Measurements from ENCODE around the gene PLEKHA1.

Gene PLEKHA1

DNA sequence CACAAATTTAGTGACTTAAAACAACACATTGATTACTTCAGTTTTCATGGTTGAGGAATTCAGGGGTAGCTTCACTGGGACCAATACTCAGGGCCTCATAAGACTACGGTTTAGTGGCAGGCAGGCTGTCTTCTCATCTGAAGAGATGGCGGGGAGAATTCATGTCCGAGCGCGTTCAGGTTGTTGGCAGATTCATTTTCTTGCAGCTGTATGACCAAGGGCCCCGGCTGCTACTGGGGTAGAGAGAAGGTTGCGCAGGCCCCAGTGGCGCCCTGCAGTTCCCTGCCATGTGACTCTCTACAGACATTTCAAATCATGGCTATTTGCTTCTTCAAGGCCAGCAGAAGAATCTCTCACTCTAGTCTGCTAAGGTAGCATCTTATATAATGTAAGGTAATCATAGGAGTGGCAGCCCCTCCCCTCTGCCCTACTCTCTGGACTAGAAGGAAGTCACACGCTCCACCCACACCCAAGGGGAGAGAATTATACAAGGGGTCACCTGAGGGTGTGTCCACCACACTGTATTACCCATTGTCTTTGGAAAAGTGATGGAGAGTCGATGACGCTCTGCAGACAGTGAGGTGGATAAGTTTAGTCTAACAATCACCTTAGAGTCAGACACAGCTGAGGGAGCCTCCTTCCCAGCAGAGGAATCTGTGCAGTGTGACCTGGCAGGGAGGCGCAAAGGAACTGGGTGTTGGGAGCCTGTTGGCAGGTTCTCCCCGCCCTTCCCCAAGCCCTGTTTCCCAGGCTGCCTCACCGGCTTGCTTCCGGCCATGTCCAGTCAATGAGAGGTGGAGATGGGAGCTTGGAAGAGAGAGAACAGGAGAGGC is 35.7 kb upstream of the PLEKHA1 start:
- CTCF ChIA-PET = interaction anchor here (0.7 to 1.1 kb wide), 3 partner anchors 45 to 100 kb away, joined by 3 read pairs; no protein-coding TSS in a partner anchor
- POLR2A ChIA-PET (ENCODE audit: low non-redundant PET) = interaction anchor here (0.5 kb wide), 1 partner anchor 45 kb away, joined by 3 read pairs; no protein-coding TSS in a partner anchor
- TF ChIP-seq, protein P1, sequence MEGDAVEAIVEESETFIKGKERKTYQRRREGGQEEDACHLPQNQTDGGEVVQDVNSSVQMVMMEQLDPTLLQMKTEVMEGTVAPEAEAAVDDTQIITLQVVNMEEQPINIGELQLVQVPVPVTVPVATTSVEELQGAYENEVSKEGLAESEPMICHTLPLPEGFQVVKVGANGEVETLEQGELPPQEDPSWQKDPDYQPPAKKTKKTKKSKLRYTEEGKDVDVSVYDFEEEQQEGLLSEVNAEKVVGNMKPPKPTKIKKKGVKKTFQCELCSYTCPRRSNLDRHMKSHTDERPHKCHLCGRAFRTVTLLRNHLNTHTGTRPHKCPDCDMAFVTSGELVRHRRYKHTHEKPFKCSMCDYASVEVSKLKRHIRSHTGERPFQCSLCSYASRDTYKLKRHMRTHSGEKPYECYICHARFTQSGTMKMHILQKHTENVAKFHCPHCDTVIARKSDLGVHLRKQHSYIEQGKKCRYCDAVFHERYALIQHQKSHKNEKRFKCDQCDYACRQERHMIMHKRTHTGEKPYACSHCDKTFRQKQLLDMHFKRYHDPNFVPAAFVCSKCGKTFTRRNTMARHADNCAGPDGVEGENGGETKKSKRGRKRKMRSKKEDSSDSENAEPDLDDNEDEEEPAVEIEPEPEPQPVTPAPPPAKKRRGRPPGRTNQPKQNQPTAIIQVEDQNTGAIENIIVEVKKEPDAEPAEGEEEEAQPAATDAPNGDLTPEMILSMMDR (conservative IDR thresholded peaks at IDR 0.05; ENCODE audit: low read depth) = no peak
- no peak for DNase-seq (ENCODE audit: low spot score)
- H3K27ac ChIP-seq = peak overlapping the region; percentile 5; the same call in 1 of the 2 replicates

DNA sequence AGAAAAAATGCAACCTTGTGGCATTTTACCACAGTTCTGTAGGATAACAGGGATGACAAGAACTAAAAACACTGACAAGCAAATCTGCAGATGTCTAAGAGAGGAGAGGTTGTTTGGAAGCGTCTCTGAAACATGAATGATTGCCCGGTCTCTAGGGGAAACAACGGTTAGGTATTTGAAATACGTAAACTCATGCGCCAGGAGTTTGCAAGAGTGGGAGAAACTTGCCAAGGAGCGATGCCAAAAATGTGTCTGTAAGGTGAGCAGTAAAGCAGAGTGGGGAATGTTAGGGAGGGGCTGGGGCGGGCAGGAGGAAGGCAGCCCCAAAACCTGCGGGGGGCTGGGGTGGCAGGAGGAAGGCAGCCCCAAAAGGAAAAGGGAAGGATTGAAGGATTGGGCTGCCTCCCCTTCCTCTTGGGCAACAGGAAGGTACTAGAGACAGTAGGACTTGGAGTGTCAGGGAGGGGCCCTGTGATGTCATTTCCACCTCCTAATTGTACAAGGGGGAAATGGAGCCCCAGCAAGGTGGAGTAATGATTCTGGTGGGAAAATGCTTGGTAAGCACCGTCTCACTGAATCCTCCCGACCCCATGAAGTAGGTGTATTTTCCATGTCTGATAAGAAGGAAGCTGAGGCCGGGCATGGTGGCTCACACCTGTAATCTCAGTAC is 33.2 kb upstream of the PLEKHA1 start:
- TF ChIP-seq, protein P1 (conservative IDR thresholded peaks at IDR 0.05; ENCODE audit: low read depth) = no peak
- no peak for DNase-seq (ENCODE audit: low spot score)
- peak overlapping the region; percentile 69 for H3K27ac ChIP-seq
- CTCF ChIA-PET = interaction anchor here (1.8 kb wide), 1 partner anchor 42 kb away, joined by 5 read pairs; no protein-coding TSS in a partner anchor
- POLR2A ChIA-PET (ENCODE audit: low non-redundant PET) = no interaction called here

DNA sequence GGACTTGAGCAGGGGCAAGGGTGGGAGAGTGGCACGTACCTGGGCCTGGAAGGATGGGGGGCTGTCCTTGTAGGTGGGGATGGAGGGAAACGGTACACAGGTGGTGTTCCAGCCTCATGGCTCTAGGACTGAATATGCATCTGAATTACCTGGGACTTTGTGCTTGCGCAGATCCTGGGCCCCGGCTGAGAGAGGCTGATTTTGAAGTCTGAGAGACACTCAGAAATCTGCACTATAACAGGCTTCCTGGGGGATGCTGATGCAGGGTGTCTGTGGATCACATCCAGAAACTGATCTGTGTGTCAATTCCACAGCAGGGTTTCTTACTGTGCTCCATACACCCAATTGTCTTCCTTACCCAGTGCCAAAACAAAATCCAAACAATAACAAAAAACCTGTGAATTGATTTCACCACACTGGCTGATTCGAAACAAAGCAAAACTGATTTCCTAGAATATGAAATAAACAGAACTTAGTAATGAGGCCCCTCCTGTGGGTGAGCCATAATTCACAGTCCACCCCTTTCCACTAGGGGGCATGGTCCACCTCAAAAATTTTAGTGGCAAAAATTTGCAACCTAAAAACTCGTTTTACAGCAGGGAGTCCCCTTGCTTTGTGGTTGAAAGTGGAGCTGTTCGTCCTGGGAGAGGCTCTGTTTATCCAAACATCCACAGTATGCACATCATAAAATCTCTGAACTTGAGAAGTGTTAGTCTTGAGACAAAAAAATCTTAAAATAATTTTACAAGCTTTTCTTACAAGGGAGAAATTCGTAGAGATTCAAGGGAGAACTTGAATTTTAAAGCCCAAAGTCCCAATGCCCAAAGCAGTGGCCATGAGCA is 32.0 kb upstream of the PLEKHA1 start:
- DNase-seq (ENCODE audit: low spot score) = peak; percentile 83
- ChIA-PET POLR2A (ENCODE audit: low non-redundant PET) (no interaction called here), CTCF (interaction anchor here (0.6 to 1.6 kb wide), 15 partner anchors 8 to 221 kb away, joined by 3 to 8 read pairs (median 3); partner anchors contain the start of gene ARMS2)
- peak overlapping the region; percentile 69 for H3K27ac ChIP-seq
- TF ChIP-seq, protein P1 (conservative IDR thresholded peaks at IDR 0.05; ENCODE audit: low read depth) = peak; percentile 82

DNA sequence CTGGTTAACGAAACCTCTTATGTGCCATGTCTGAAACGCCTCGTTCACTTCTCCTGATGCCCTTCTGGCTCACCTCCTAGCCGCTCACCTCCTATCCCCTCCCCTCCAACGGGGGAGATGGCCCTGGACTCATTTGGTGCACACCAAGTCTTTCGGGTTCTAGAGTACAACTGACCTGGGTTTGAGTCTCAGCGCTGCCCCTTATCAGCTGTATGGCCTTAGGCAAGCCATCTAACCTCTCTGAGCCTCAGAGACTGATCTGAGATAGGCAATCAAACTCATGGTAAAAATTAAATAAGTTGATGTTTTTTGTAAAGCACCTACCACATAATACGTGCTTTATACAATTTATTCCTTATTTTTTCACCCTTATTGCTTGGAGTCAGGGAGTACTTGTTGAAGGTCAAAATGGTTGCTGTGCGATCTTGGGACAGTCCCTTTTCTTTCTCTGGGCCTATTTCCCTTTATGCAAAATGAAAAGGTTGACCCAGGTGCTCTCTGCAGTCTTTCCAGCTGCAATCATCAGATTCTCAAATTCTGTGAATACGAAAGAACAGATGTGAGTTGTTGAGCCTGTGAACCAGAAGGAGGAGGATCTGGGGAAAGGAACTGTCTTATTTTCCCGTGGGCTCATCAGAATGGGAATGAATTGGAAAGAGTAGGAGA is 31.2 kb upstream of the PLEKHA1 start:
- ChIA-PET POLR2A (ENCODE audit: low non-redundant PET) (no interaction called here), CTCF (interaction anchor here (0.6 to 1.6 kb wide), 15 partner anchors 8 to 221 kb away, joined by 3 to 8 read pairs (median 3); partner anchors contain the start of gene ARMS2)
- DNase-seq (ENCODE audit: low spot score) = no peak
- peak overlapping the region; percentile 65 for H3K27ac ChIP-seq
- TF ChIP-seq, protein P1 (conservative IDR thresholded peaks at IDR 0.05; ENCODE audit: low read depth) = no peak

DNA sequence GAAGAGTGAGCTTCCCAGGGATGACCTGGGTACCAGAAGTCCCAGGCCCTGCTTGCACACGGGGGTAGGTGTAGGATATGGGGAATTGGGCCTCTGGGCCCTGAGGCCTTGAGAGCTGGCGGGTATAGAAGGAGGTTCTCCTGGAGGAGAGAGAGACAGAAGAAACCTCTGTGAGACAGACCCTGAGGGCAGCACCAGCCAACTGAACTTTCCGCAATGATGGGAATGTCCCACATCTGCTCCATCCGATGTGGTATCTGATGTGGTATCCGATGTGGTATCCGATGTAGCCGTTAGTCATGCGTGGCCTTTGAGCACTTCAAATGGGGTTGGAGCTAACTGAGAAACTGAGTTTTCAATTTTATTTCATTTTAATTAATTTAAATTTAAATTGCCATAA is 30.6 kb upstream of the PLEKHA1 start:
- H3K27ac ChIP-seq = peak overlapping the region; percentile 19; the same call in 1 of the 2 replicates
- no peak for DNase-seq (ENCODE audit: low spot score)
- ChIA-PET POLR2A (ENCODE audit: low non-redundant PET) (interaction anchor here (0.7 kb wide), 1 partner anchor 46 kb away, joined by 4 read pairs; no protein-coding TSS in a partner anchor), CTCF (interaction anchor here (0.6 to 1.6 kb wide), 3 partner anchors 45 to 87 kb away, joined by 3 to 7 read pairs (median 3); no protein-coding TSS in a partner anchor)
- TF ChIP-seq, protein P1 (conservative IDR thresholded peaks at IDR 0.05; ENCODE audit: low read depth) = no peak
